Motor neuron (in vitro differentiated cells): ENCODE data around the gene SH3BP5. TPM values are rescaled to one million over a fixed set of nuclear protein-coding genes. Genes with fewer than 3 reads are reported as not detected.

Experiments
- ATAC-seq, 8 experiments: fragments of 200-7000 bp; cut with Tn5 transposase; replicated peaks in 6 of 8; 2 replicates each; pipeline ENCODE4 v1.8.0; 2021; ENCODE audit warnings: mild to moderate bottlenecking in 8 of 8, moderate library complexity in 8 of 8
- H3K27ac ChIP-seq, 2 donors: fragments of 250-450 bp; sonication (Bioruptor Pico); 2 replicates each; pipeline ENCODE4 v1.9.0; 2021; ENCODE audit warnings: antibody characterized with exemption in 2 of 2, mild to moderate bottlenecking in 2 of 2, moderate library complexity in 1 of 2
- H3K4me1 ChIP-seq, 2 donors: fragments of 250-450 bp; sonication (Bioruptor Pico); replicated peaks in 1 of 2; 2 replicates each; pipeline ENCODE4 v1.6.1; 2021; ENCODE audit warnings: antibody characterized with exemption in 2 of 2, mild to moderate bottlenecking in 2 of 2, moderate library complexity in 1 of 2
- H3K4me3 ChIP-seq, 5 donors: fragments of 250-450 bp; sonication (Bioruptor Pico); 2 replicates each; pipeline ENCODE4 v1.9.0; 2021; ENCODE audit warnings: antibody characterized with exemption in 5 of 5, mild to moderate bottlenecking in 5 of 5, moderate library complexity in 4 of 5
- WGBS, 10 experiments: fragments of 450-650 bp; shearing (Covaris generic); methylation state at CpG; one replicate each; pipeline ENCODE4 v1.0.0; 2022; 5-methylcytosine and 5-hydroxymethylcytosine counted together
- in situ Hi-C, 9 experiments: fragments of 400-800 bp; cut with MboI; loops; one replicate each; pipeline ENCODE4 v1.15.0; 2021; ENCODE audit warnings: low sequenced_read_pairs in 9 of 9, low pct_unique_long_range_greater_than_20kb in 2 of 9; ENCODE audit not compliant: unreplicated experiment in 9 of 9
- total RNA-seq, 8 experiments: library from RNA; unstranded; fragments of 300-600 nt; gene quantifications; 2 replicates each; pipeline versions ENCODE4 v1.2.3 to v1.2.4, GENCODE V29; 2022

Gene SH3BP5
- total RNA-seq, 8 experiments from 2014 or later = 14.3 to 140 (median 38.9) TPM

DNA sequence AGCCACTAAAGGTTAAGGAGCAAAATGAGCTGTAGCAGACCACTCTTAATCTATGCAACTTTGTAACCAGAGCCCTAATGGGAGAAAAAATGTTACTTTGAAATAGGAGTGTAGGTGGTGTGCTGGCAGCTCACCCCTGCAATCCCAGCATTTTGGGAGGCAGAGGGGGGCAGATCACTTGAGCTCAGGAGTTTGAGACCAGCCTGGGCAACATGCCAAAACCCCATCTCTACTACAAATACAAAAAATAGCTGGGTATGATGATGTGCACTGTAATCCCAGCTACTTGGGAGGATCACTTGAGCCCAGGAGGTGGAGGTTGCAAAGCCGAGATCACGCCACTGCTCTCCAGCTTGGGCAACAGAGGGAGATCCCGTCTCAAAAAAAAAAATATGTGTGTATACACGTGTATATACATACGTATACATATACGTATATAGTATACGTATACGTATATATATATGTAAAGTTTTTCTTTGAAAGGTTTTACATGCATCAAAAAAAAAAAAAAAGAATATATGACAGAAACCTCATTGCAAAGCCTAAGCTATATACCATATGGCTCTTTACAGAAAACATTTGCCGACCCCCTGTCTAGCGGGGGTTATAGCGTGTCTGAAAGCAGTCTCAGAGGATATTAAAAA lies 110.7 kb downstream of the SH3BP5 start:
- no peak overlapping the region for H3K27ac ChIP-seq
- in situ Hi-C loops = loop anchor here in 4 of 9 experiments (25.0 kb wide), 2 partner anchors 109 to 366 kb away; no protein-coding TSS in a partner anchor

GRCh38 chr3:15220661-15221060 lies 111.7 kb downstream of the SH3BP5 start:
- no peak for ATAC-seq
- in situ Hi-C loops = loop anchor here in 4 of 9 experiments (25.0 kb wide), 2 partner anchors 108 to 367 kb away; no protein-coding TSS in a partner anchor
- WGBS, 10 experiments = 77 to 100% (median 100%) methylated on average over 1 to 2 of the region's 2 CpGs; no CpG with 5 or more reads in 1 of the 10 experiments
- Histone ChIP-seq H3K4me3 (no peak overlapping the region), H3K27ac (no peak overlapping the region), H3K4me1 (no peaks in the 10 kb centered on the region)

More for the DNA sequence above, 110.7 kb downstream of the SH3BP5 start:
- WGBS, 10 experiments = 83 to 100% (median 94%) methylated on average over 1 to 11 of the region's 11 CpGs
- Histone ChIP-seq H3K4me1 (no peaks in the 10 kb centered on the region), H3K4me3 (no peak overlapping the region)
- ATAC-seq = no peak

- H3K4me1 ChIP-seq = no peaks in the 10 kb centered on the region
- in situ Hi-C loops = loop anchor here in 4 of 9 experiments (25.0 kb wide), 2 partner anchors 108 to 367 kb away; no protein-coding TSS in a partner anchor
- WGBS, 10 experiments = 80 to 100% (median 93%) methylated on average over 1 to 7 of the region's 8 CpGs; no CpG with 5 or more reads in 1 of the 10 experiments
- H3K4me3 ChIP-seq = no peak overlapping the region
- H3K27ac ChIP-seq = no peak overlapping the region
- ATAC-seq = no peak
Observed at GRCh38 chr3:15220056-15220455, 112.3 kb downstream of the SH3BP5 start.

DNA sequence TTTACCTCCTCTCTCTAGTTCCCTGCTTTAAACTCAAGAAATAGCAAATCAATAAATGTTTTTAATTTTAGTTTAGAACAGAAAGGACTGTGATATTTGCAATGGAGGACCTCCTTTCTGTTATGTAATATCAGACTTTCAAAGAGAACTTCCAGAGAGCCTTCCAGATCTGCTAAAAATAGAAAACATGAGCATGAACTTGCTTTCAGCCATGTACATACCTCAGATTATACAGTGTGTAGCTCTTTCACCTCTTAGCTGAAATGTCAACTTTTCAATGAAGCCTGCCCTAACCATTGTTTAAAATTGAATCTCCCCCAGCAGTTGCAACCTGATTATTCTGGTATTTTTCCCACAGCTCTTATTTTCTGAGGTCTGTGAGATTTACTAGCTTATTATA lies 113.7 kb downstream of the SH3BP5 start:
- Histone ChIP-seq H3K27ac (no peak overlapping the region), H3K4me1 (no peaks in the 10 kb centered on the region), H3K4me3 (no peak overlapping the region)
- in situ Hi-C loops = loop anchor here in 4 of 9 experiments (25.0 kb wide), 2 partner anchors 106 to 369 kb away; no protein-coding TSS in a partner anchor
- no peak for ATAC-seq

- Histone ChIP-seq H3K4me3 (no peak overlapping the region), H3K4me1 (no peaks in the 10 kb centered on the region), H3K27ac (no peak overlapping the region)
- ATAC-seq = peak in 1 of 8 experiments; percentile 94
- in situ Hi-C loops = loop anchor here in 4 of 9 experiments (25.0 kb wide), 2 partner anchors 106 to 369 kb away; no protein-coding TSS in a partner anchor
- 83 to 100% (median 96%) methylated on average over 1 to 2 of the region's 2 CpGs for WGBS, 10 experiments
Observed at GRCh38 chr3:15217841-15218267, 114.5 kb downstream of the SH3BP5 start.

- Histone ChIP-seq H3K4me1 (no peaks in the 10 kb centered on the region), H3K27ac (no peak overlapping the region), H3K4me3 (no peak overlapping the region)
- whole genome bisulfite sequencing, 10 experiments = 81 to 100% (median 98%) methylated on average over 2 to 4 of the region's 4 CpGs
- no peak for ATAC-seq
- in situ Hi-C loops = loop anchor here in 4 of 9 experiments (25.0 kb wide), 2 partner anchors 105 to 370 kb away; no protein-coding TSS in a partner anchor
Observed at GRCh38 chr3:15217011-15217671, 115.2 kb downstream of the SH3BP5 start.

DNA sequence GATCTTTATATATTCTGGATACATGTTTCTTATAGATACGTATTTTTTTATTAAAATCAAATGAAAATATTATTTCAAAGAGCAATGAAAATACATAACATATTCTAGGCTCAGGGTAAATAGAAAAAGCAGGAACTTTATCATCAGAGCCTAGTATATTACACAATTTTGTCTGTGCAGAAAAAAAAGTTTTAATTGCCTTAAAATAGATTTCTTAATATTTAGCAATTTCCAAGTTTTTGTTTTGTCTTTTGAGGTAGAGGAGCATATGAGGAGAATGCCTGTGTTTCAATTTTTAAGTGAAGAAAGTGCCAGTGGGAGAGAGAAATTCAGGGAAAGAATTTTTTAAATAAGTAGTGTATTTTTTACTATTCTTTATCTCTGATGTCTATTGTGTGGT lies 115.9 kb downstream of the SH3BP5 start:
- ATAC-seq = no peak
- H3K4me1 ChIP-seq = no peaks in the 10 kb centered on the region
- WGBS, 10 experiments = 87 to 100% (median 100%) methylated on average over 1 of the region's 1 CpG
- in situ Hi-C loops = loop anchor here in 4 of 9 experiments (25.0 kb wide), 2 partner anchors 104 to 371 kb away; no protein-coding TSS in a partner anchor
- H3K4me3 ChIP-seq = no peak overlapping the region
- no peak overlapping the region for H3K27ac ChIP-seq

DNA sequence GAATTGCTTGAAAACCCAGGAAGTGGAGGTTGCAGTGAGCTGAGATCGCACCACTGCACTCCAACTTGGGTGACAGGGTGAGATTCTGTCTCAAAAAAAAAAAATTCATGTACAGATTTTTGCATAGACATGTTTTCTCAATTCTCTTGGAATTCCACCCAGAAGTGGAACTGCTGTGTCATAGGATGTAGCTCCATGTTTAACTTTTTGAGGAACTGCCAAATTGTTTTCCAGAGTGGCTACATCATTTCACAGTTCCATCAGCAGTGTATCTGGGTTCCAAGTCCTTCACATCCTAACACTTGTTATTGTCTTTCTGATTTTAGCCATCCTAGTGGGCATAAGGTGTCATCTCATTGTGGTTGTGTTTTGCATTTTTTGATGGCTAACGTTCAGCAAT lies 116.4 kb downstream of the SH3BP5 start:
- in situ Hi-C loops = loop anchor here in 4 of 9 experiments (25.0 kb wide), 2 partner anchors 104 to 371 kb away; no protein-coding TSS in a partner anchor
- ATAC-seq = peak in 2 of 8 experiments; percentile 34 to 44
- Histone ChIP-seq H3K27ac (no peak overlapping the region), H3K4me1 (no peaks in the 10 kb centered on the region), H3K4me3 (no peak overlapping the region)
- 36 to 100% (median 80%) methylated on average over 1 to 2 of the region's 2 CpGs; no CpG with 5 or more reads in 1 of the 10 experiments for WGBS, 10 experiments

- H3K4me3 ChIP-seq = no peak overlapping the region
- in situ Hi-C loops = loop anchor here in 4 of 9 experiments (25.0 kb wide), 2 partner anchors 102 to 373 kb away; no protein-coding TSS in a partner anchor
- whole genome bisulfite sequencing, 10 experiments = 89 to 100% (median 100%) methylated on average over 1 of the region's 1 CpG; no CpG with 5 or more reads in 5 of the 10 experiments
- H3K27ac ChIP-seq = no peak overlapping the region
- H3K4me1 ChIP-seq = no peaks in the 10 kb centered on the region
- ATAC-seq = no peak
Observed at GRCh38 chr3:15214758-15215157, 117.6 kb downstream of the SH3BP5 start.

DNA sequence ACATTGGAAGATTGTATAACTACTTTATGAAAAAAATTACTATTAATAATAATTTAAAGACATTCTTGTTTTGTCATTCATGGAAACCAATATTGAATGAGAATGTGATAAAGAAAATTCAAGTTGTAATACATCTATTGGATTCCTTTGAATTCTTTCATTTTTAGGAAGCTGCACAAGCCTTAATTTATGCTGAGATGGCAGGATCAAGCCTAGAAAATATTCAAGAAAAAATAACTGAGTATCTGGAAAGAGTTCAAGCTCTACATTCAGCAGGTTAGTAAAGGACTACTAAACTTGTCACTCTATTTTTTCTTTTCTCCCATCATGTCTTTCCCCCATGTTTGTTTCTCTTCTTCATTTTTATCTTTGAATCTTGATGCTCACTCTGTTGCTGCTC lies 120.4 kb downstream of the SH3BP5 start:
- Histone ChIP-seq H3K4me1 (peaks cover 0 to 4% of the 10 kb centered on the region in 2 donors), H3K4me3 (no peak overlapping the region), H3K27ac (no peak overlapping the region)
- in situ Hi-C loops = loop anchor here in 4 of 9 experiments (25.0 kb wide), 2 partner anchors 100 to 375 kb away; no protein-coding TSS in a partner anchor
- no peak for ATAC-seq

DNA sequence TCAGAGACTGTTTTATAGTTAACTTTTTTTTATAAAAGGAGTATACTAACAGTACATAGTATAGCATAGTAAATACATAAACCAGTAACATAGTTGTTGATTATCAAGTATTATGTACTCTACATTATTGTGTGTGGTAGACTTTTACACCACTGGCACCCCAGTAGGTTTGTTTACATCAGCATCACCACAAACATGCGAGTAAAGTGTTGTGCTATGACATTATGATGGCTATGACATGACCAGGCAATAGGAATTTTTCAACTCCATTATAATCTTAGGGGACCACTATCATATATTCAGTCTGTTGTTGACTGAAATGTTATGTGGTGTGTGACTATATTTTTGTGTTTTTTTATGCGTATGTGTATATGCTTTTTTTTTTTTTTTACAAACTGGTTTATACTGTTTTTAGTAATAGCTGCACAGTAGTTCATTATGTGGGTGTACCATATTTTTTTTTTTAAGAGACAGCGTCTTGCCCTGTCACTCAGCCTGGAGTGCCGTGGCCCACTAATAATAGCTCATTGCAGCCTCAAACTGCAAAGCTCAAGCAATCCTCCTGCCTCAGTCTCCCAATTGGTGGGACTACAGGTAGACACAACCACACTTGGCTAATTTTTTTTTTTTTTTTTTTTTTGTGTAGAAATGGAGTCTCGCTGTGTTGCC lies 124.4 kb downstream of the SH3BP5 start:
- ATAC-seq = no peak
- in situ Hi-C loops = loop anchor here in 4 of 9 experiments (25.0 kb wide), 2 partner anchors 96 to 379 kb away; no protein-coding TSS in a partner anchor
- H3K4me1 ChIP-seq = peaks cover 5 to 7% of the 10 kb centered on the region in 2 donors
- WGBS, 10 experiments = 46 to 100% (median 78%) methylated on average over 1 to 5 of the region's 5 CpGs; no CpG with 5 or more reads in 1 of the 10 experiments
- H3K27ac ChIP-seq = no peak overlapping the region
- peak overlapping the region in 3 of 5 donors; percentile 75 to 86 (median 80) for H3K4me3 ChIP-seq

- peak overlapping the region; percentile 88 to 94 for H3K27ac ChIP-seq
- peaks cover 5 to 7% of the 10 kb centered on the region in 2 donors for H3K4me1 ChIP-seq
- 0 to 67% (median 18%) methylated on average over 1 to 17 of the region's 30 CpGs for WGBS, 10 experiments
- peak in 3 of 8 experiments; percentile 1 to 53 (median 9) for ATAC-seq
- in situ Hi-C loops = loop anchor here in 4 of 9 experiments (25.0 kb wide), 2 partner anchors 95 to 380 kb away; no protein-coding TSS in a partner anchor
- H3K4me3 ChIP-seq = peak overlapping the region; percentile 75 to 91 (median 80)
Observed at GRCh38 chr3:15206662-15207576, 125.5 kb downstream of the SH3BP5 start.
